Embryonic facial prominence (tissue), 1 donor: ENCODE data around the gene SECISBP2L.

Source experiments
- DNase-seq: peaks from one replicate; pipeline ENCODE4 v3.0.0-alpha.2; 2016; ENCODE audit errors: extremely low spot score

The SECISBP2L gene

DNA sequence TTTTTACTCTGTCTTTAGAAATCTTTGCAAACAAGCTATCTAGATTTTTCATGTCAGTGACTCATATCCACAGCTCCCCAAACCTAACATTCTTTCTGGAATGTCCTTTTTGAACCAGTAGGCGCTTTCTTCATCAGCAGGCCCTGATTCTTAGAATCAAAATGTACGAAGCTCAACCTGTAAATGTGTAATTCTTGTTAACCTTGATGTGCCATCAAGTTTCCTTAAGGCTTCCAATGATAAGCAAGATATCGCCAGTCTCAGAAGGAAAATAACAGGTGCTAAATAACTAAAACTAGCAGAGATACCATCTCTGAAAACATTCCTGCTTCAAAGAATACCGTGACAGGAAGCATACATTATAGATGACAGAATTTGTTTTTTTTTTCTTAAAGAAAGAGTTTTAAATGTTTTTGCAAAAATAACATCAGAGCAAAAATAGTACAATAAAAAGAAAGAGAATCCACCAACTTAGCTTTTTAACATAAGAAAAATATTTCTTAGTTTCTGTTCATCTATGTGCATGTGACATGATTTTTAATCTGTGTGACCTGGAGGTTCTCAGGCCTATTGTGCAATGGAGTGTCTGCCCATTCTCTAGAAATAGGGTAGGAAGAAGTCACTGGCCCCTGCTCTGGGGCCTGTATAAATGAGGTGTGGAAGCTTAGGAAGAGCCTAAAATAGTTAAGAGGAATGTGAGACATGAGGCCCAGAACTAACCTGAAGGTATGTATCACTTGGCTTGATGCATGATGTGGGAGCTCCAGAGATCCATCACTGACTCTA, 14.7 kb upstream of the SECISBP2L start:
- DNase-seq = no peak

DNA sequence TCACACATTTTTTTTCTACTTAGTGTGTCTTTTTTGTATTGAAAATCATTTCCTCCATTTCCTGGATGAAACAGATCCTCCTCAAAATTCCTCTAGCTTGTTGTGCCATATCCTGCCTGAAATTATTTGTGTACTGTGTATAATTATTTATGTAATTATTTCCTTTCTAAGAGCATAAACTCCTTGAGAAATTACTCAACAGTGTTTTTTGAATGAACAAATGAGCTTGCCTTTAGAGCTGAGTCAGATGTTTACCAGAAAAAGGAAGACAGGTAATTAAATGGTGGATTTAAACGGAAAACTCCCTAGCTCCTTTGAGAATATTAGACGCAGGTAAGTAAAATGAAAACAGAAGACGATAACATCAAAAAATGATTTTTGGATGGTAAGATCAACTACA, 13.2 kb upstream of the SECISBP2L start:
- DNase-seq = no peak

DNA sequence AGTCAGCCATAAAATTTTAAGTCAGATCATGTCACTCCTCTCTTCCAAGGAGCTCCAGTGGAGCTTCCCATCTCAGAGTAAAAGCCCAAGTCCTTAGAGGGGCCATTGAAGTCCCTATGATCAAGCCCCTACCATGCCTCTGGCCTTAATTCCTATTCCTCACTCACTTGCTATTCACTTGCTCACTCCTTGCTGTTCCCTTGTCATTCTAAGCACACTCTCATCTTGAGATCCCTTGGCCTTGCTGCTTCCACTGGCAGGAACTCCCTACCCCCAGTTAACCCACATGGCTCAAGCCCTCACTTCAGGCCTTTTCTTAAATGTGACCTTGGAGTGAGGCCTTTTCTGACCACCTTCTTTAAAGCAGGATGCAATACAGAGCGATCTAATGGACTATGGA, 12.3 kb upstream of the SECISBP2L start:
- no peak for DNase-seq

DNA sequence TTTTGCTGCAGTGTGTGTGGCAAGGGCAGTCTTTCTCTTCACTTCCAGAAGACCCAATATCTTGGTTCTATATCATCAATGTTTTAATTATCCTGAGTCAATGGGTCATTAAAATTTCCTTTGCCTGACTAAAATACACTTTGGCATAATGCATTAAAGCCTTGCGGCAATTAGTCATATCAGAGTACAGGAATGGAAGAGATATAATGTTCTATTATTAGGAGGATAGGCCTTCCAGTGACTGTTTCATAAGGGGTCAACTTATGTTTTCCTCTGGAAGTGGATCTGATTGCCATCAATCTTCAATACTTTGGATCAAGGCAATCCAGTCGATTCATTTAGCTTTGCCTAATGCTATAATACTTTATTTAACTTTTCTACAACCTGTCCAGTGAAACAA, 9.4 kb upstream of the SECISBP2L start:
- DNase-seq = no peak

DNA sequence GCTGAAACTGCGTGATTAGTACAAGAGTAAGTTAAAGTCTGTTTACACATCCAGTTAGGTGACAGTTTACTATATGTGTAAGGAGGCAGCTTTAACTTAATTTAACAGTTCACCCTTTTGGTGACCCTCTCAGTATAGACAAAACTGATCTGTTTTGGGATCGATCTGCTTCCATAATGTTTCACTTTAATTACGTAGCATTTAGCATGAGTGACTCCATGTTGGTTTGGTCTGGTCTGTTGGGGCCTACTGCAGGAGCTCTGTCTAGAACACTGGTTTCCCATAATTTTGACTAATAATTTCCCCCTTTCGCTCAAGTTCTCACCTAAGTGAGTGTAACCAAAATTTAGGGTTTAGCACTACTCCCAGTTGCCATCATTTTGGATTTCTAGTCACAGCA, 6.4 kb upstream of the SECISBP2L start:
- DNase-seq = no peak

DNA sequence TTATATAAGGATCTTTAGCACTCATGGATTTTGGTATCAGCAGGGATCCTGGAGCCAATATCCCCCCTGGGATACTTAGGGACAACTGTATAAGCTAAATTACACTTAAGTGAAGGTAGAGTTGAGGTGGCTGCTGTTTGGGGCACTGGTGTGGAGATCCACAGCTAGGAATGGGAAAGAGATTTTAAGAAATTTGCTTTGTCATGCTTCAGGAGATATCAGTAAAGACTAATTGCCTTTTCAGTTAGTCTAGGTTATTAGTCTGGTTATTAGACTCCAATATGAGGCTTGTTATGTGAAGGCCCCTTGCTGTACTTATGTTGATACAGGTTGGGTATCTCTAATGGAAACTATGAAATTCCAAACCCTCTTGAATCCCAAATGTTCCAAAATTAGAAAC, 1.2 kb upstream of the SECISBP2L start:
- no peak for DNase-seq

DNA sequence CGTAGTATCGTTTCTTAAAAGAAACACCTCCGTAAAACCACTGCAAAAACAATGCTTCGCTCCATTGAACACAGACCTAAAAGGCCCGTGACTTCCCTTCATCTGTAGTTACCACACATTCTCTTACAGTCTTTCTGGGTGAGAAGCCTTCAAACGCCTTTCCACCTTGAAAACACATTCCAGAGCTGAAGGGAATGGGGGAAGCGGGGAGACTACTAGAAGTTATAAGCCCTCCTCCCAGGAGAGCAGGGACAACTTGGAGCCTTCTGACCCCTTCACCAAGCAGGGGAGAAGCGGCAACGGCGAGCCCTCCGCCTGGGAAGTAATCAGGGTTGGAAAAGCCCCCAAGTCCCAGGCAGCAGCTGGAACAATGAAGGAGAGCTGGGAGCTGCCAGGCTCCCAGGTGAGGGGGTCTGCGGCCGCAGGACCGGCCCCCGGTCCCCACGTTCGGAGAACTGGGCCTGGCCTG, 461 bp downstream of the SECISBP2L start:
- DNase-seq = peak; percentile 13

DNA sequence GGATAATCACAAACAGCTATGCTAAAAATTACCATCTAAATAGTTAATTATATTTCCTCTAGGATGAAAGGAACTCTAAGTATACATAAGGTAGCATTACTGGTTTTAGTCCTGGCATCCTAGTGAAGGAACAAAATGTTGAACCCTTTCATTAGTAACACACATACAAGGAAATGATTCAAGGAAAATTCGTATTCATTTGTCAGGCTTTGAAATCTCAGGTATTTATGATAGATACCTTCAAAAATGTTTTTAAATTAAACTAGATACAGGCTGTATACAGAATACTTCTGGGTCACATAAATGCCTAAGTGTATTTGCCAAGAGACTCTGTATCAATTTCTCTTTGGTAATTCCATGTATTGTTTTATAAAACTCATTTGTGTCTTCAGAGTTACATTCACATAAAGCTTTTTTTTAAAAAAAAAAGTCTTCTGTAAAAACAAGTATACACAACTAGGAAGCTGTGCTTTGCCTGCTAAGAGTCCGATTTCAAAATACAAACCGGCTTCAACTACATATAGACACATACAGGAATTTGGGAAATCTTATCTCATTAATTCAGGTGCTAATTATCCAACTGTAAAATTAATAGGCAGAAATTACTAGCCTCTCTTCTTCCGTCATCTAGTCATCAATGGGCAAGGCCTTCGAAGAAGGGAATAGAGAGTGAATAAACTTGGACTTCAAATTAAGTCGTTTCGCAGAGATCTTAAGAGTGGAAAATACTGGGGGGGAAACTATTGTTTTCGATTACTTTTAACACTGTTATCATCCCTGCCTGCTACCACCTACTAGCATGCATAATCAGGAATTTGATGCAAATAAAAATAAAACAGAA, 1.3 kb downstream of the SECISBP2L start:
- no peak for DNase-seq

DNA sequence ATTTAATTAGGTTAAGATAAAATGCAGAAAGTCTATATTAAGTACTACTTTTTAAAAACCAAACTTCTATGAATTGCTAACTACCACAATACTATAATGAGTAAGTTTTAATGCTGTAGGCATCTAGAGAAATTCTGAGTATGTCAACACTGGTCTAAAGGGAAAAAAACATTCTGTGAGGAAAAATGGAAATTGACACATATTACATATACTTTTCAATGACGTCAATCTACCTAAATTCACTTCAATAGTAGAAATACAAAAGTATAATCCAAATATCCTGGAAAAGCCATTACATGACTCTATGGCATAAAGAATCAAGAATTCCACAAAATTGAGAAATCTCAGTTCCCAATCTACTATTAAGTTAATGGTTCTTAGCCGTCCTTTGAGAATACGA, 2.2 kb downstream of the SECISBP2L start:
- DNase-seq = no peak

DNA sequence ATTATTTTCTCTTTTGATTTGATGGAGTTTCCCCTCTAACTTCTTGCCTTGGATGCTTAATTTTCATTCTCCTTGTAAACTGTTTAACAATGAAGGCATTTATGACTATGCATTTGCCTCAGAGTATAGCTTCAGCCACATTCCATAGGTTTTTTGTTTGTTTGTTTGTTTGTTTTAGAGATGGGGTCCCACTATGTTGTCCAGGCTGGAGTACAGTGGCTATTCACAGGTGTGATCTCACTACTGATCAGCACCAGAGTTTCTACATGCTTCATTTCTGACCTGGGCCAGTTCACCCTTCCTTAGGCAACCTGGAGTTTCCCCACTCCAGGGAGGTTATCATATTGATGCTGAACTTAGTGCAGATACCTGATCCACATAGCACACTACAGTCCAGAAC, 4.1 kb downstream of the SECISBP2L start:
- no peak for DNase-seq

DNA sequence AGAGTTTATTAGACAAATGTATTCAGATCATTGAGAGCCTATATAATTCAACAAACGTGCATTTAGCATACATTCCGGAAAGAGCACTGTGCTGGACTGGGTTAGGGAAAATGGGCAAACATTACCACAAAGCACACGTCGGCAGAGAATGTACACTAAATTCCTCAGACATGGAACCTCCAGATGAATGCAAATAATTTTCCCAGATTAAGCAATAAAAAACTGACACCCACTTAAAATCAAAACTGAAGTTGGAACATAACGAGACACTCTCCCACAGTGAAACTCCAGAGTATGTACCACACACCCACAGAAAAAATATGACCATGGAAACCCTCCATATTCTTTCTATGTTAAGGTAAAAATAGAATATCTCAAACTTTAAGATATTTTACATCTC, 4.8 kb downstream of the SECISBP2L start:
- no peak for DNase-seq

DNA sequence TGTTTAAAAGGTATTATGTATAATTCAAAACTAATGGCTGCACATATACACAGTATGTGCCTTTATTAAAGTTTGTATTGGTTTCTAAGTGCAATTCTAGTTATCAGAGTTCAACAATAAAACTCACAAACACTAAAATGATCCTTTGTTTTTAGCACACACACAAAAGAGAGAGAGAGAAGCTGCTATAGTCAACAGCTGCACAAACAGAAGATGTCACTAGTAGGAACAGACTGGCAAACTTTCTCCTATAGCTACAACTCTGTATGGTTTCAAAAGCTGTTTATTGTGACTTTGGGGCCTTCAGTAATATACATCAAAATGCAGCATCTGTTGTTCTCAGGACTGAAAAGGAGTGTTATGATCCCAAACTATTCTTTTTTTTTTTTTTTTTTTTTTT, 6.1 kb downstream of the SECISBP2L start:
- no peak for DNase-seq

DNA sequence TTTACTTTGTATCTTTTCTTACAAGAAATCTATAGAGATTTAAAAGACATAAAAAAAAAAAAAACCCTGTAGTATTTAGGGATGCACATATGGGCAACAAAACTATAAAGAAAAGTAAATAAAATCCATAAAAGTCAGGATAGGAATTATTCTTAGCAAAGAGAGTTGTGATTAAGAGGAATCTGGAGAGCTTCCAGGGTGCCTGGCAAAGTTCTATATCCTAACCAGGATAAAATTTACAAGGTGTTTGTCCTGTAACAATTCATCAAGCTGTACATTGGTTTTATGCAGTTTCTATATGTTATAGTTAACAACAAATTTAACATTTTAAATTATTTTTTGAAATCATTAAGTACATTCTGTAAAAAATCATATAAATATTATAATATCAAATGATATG, 7.9 kb downstream of the SECISBP2L start:
- DNase-seq = no peak

DNA sequence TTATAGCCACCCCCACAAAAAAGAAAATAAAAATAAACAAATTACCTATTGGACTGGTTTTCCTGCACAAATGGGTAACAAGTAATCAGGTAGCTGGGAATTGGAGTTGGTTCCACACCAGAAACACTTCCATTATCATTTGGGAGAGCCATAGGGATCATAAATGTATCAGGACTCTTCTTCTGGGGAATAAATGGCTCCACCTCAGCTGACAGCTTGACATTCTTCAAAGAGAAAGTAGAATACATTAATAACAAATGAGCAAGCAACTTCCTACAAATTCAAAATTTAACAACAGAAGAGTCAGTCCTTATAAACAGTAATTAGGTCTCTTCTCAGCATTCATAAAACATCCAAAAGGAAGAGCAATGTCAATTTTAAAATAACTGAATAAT, 8.7 kb downstream of the SECISBP2L start:
- no peak for DNase-seq

DNA sequence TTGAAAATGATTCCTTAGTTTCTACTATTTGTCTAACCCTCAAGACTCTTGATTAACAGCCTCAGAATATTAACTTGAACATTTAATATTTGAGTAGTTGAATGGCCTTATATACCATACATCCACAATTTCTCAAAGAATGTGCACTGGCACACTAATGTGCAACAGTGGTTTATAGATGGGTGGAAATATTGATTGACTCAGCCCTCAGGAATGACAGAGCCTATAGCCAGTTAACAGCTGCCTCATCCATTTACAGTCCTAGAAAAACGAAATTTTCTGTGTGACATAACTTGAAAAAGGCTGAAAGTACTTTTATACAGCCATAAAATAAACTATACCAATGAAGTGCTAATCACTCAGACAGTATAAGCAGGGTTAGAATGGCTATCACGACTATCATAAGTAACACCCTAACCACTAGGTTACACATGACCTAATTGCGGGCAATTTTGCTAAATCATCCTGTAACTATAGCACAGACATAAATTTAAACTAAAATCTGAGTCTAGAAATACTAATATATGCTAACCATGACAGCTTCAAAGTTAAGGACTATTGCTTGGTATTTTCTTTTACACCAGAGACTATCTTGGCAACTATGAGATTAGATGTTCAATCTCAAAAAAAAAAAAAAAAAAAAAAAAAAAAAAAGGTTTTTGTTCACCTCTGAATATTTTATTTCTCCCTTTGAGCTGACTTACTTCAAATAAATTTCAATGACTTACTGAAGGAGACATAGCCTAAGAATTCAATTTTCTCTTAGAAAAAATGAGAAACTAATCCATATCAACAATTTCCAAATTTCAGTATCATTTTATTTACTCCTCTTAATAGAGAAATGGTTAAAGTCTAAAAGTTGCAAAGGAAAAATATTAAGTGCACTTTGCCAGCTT, 9.3 kb downstream of the SECISBP2L start:
- no peak for DNase-seq

DNA sequence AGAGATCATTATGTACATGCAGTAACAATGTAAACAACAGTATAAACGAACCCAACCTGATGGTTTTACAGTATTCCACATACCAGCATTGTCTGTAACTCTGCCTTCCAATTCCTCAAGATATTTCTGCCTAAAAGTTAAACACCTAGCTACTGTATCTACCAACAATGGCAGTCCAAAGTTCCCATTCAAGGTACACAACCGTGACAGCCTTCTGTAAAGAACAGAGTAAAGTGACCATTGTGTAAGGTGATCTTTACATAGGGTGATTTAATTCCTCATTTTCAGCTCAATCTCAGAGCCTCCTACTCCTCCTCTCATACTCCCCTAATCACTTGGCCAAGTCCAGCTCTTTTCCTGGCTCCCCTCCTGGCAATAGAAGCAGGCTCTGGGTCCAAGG, 10.4 kb downstream of the SECISBP2L start:
- DNase-seq = no peak

DNA sequence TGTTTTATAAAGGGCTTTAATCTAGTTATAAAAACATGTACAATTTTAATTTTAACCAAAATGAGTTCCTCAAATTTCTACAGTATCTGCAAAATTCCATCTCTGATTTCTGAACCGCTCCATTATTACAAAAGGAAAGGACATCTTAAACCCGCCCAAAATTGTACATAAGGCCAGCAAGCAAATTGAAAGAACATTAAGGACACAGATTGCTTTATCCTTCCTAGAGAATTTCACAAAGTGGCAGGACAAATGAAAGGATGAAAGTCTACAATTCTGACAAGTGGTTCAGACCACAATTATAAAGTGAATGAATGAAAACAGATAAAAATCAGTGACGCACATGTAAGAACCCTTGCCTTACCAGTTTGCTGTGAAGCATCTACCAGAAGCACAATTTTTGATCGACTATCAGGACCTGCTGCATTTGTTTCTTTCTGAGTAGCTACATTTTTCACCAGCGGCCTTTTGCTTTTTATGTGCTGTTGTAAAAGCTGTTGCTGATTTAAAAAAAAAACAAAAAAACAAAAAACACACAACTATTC, 13.6 kb downstream of the SECISBP2L start:
- no peak for DNase-seq

DNA sequence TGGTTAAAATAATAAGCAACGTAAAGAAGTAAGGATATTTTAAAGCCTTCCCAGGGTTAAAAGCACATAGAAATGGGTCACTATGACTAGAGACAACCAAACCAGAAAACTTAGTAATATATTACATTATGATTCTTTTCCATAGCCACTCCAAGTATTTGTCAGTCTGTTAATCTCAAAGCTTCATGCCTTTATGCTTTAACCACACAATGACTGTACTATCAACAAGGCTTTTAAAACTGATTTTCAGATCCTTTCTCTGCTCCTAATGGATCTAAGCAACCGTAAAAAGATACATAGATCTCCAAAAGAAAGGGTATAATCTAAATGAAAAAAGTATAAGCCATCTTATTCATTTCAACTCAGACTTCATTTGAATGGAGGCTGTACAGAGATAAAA, 14.4 kb downstream of the SECISBP2L start:
- no peak for DNase-seq

DNA sequence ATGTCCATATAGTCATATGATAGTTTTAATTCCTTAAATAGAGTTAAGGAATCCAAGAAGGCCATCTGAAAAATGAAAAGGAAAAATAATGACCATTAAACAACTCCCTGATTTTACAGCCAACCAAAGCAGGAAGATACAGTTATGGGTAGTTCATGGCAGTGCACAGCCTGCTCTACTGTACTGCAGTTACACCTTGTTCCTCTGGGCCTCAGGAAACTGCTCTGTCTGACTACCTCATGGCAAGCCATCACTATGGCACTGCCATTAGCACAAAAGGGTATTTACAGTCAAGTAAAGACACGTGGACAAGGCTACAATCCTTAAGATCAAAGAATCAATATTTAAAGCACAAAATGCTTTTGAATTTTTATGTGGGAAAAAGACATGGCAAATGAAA, 19.5 kb downstream of the SECISBP2L start:
- no peak for DNase-seq

DNA sequence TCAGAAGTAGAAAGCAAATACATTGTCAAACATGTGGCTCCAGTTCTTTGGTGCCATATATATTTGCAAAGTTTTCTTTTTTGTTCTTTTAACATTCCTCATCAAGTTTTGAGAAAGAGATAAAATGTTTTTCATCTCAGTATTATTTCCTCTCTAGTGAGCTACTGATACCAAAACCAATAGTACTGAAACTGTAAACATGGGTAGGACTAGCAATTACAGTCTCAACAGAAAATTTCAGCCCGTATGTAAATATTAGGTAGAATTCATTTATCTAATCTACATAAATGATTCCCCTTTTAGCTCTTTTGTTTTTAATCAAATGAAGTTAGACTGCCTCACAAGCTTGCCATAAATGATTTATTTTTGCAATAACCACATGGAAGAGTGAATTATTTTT, 21.4 kb downstream of the SECISBP2L start:
- DNase-seq = no peak

DNA sequence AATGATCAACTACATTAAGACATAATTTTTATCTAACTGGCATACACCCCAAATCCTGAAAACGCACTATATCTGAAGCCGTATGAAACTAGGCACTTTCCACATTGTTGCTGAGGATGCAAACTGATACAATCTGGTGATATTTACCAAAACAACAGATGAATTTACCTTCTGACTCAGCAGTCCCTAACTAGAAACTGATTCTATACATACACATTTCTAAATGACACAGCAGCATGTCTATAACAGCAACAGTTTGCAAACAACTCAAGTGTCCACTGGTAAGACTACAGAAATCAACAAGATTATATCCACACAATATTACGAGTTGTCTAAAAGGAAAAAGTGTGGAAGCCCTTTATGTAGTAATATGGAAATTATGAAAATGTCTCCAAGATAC, 22.9 kb downstream of the SECISBP2L start:
- DNase-seq = no peak

DNA sequence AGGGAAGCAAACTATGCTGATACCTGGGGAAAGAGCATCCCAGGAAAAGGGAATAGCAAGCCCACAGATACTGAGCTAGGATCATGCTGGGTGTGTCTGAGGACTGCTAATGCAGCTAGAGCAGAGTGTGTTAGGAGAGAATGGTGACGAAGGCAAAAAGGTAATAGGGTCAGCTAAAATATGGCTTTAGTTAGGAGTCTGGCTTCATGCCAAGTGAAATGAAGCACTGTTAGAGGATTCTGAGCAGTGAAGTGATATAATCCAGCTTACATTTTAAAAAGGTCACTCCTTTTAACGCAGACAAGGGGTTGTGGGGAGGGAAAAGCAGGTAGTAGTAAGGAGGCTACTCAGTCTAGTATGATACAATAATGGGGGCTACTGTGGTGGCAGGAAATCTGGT, 30.4 kb downstream of the SECISBP2L start:
- no peak for DNase-seq
